ENCODE data around the gene PPM1J.

- TF ChIP-seq, protein P1, sequence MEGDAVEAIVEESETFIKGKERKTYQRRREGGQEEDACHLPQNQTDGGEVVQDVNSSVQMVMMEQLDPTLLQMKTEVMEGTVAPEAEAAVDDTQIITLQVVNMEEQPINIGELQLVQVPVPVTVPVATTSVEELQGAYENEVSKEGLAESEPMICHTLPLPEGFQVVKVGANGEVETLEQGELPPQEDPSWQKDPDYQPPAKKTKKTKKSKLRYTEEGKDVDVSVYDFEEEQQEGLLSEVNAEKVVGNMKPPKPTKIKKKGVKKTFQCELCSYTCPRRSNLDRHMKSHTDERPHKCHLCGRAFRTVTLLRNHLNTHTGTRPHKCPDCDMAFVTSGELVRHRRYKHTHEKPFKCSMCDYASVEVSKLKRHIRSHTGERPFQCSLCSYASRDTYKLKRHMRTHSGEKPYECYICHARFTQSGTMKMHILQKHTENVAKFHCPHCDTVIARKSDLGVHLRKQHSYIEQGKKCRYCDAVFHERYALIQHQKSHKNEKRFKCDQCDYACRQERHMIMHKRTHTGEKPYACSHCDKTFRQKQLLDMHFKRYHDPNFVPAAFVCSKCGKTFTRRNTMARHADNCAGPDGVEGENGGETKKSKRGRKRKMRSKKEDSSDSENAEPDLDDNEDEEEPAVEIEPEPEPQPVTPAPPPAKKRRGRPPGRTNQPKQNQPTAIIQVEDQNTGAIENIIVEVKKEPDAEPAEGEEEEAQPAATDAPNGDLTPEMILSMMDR (IDR thresholded peaks at IDR 0.05) = peak in 3 of 7 experiments; percentile 17 to 41 (median 25)
- no peak for TF ChIP-seq POLR2A (IDR thresholded peaks at IDR 0.05)
These were observed 1.4 kb downstream of the PPM1J start for GRCh38 chr1:112713466-112714312.

Data from body of pancreas (tissue), 4 donors.